DND-41 (cell line): ENCODE results near the gene ZNRF1.
"Not testable (repeated sequence)": the region's sequence is repeated elsewhere in the genome, so short reads cannot be mapped to it uniquely, and the experiment has no call there.

Experiments
- ATAC-seq: fragments of 200-7000 bp; cut with Tn5 transposase; 3 replicates; pipeline ENCODE4 v1.9.1; 2021; ENCODE audit warnings: low read depth; ENCODE audit not compliant: insufficient read depth
- DNase-seq: peaks from one replicate; pipeline ENCODE4 v3.0.0-alpha.2; 2020
- H2AFZ ChIP-seq: 2 replicates; pipeline ENCODE4 v1.6.0; 2012; ENCODE audit warnings: low read depth, low read length
- H3K27ac ChIP-seq: 2 replicates; pipeline ENCODE4 v1.5.1; 2012; ENCODE audit warnings: low read length, inconsistent platforms
- H3K27me3 ChIP-seq: fragments of 200-600 bp; sonication (generic); 2 replicates; pipeline ENCODE4 v1.6.0; 2012; ENCODE audit warnings: low read length, mild to moderate bottlenecking, inconsistent platforms; ENCODE audit not compliant: insufficient read depth, poor library complexity
- H3K36me3 ChIP-seq: 2 replicates; pipeline ENCODE4 v1.5.1; 2012; ENCODE audit warnings: low read length, inconsistent platforms; ENCODE audit not compliant: insufficient read depth
- H3K4me1 ChIP-seq: 2 replicates; pipeline ENCODE4 v1.5.1; 2012; ENCODE audit warnings: mild to moderate bottlenecking, low read length; ENCODE audit not compliant: insufficient read depth
- H3K4me2 ChIP-seq: 2 replicates; pipeline ENCODE4 v1.6.0; 2012; ENCODE audit warnings: mild to moderate bottlenecking, moderate library complexity, low read length, inconsistent platforms; ENCODE audit not compliant: insufficient read depth
- H3K4me3 ChIP-seq, 2 experiments: fragments of 200-600 bp in 1 of 2; shearing (Covaris generic) in 1 of 2; 2 replicates each; pipeline ENCODE4 v1.5.1; 2012 to 2016; ENCODE audit warnings: inconsistent platforms in 2 of 2, low read length in 2 of 2, mild to moderate bottlenecking in 2 of 2, low read depth in 1 of 2, moderate library complexity in 1 of 2
- H3K79me2 ChIP-seq: 2 replicates; pipeline ENCODE4 v1.6.0; 2012; ENCODE audit warnings: low read length, inconsistent platforms; ENCODE audit not compliant: insufficient read depth
- H3K9ac ChIP-seq: 2 replicates; pipeline ENCODE4 v1.6.0; 2012; ENCODE audit warnings: low read depth, mild to moderate bottlenecking, inconsistent platforms, low read length, moderate library complexity
- H3K9me3 ChIP-seq: 2 replicates; pipeline ENCODE4 v1.5.1; 2012; ENCODE audit warnings: low read length, moderate library complexity, mild to moderate bottlenecking, inconsistent platforms; ENCODE audit not compliant: insufficient read depth, severe bottlenecking
- H4K20me1 ChIP-seq: 2 replicates; pipeline ENCODE4 v1.6.0; 2012; ENCODE audit warnings: low read length; ENCODE audit not compliant: insufficient read depth
- CTCF ChIP-seq: IDR thresholded peaks from 2 replicates; pipeline ENCODE4 v1.5.1; 2012; ENCODE audit warnings: borderline replicate concordance, low read length, moderate library complexity, mild to moderate bottlenecking; ENCODE audit not compliant: poor library complexity, severe bottlenecking; ENCODE audit errors: extremely low read depth
- EZH2 ChIP-seq: IDR thresholded peaks from 3 replicates; pipeline ENCODE4 v1.6.1; 2012; ENCODE audit warnings: borderline replicate concordance, low read depth, mild to moderate bottlenecking, moderate library complexity, low read length, inconsistent platforms; ENCODE audit not compliant: severe bottlenecking

Gene ZNRF1

GRCh38 chr16:75011634-75012307 is 12.9 kb downstream of the ZNRF1 start:
- Histone ChIP-seq H3K9me3 (no peaks in the 10 kb centered on the region), H2AFZ (no peak overlapping the region), H3K9ac (no peak overlapping the region), H4K20me1 (peaks cover 76% of the 10 kb centered on the region), H3K4me2 (peak overlapping the region; percentile 26; the same call in 1 of the 2 replicates), H3K4me1 (peaks cover 57% of the 10 kb centered on the region), H3K4me3 (no peak overlapping the region), H3K27ac (peak overlapping the region; percentile 45), H3K36me3 (peaks cover 26% of the 10 kb centered on the region), H3K27me3 (no peaks in the 10 kb centered on the region), H3K79me2 (peaks cover 100% of the 10 kb centered on the region)
- DNase-seq (no peak), ATAC-seq (peak; percentile 28; the same call in 1 of the 3 replicates)
- TF ChIP-seq CTCF (no peak), EZH2 (no peak)

GRCh38 chr16:75012380-75013081 is 13.7 kb downstream of the ZNRF1 start:
- DNase-seq: no peak
- no peaks in the 10 kb centered on the region for H3K9me3 ChIP-seq
- peaks cover 30% of the 10 kb centered on the region for H3K36me3 ChIP-seq
- no peak overlapping the region for H3K4me3 ChIP-seq
- H3K27ac ChIP-seq: peak overlapping the region; percentile 45
- H3K4me2 ChIP-seq: peak overlapping the region; percentile 26; the same call in 1 of the 2 replicates
- H3K4me1 ChIP-seq: peaks cover 49% of the 10 kb centered on the region
- no peak overlapping the region for H2AFZ ChIP-seq
- no peak overlapping the region for H3K9ac ChIP-seq
- TF ChIP-seq EZH2 (no peak), CTCF (no peak)
- peaks cover 70% of the 10 kb centered on the region for H4K20me1 ChIP-seq
- no peaks in the 10 kb centered on the region for H3K27me3 ChIP-seq
- H3K79me2 ChIP-seq: peaks cover 100% of the 10 kb centered on the region
- ATAC-seq: peak; percentile 26; the same call in 1 of the 3 replicates

GRCh38 chr16:75013123-75013522 is 14.3 kb downstream of the ZNRF1 start:
- H3K4me1 ChIP-seq: peaks cover 44% of the 10 kb centered on the region
- H3K9me3 ChIP-seq, H3K4me2 ChIP-seq: not testable (repeated sequence)

GRCh38 chr16:75014318-75014717 is 15.5 kb downstream of the ZNRF1 start:
- Histone ChIP-seq H3K4me1 (peaks cover 36% of the 10 kb centered on the region), H3K27me3 (no peaks in the 10 kb centered on the region), H2AFZ (no peak overlapping the region), H3K4me2 (0 out of 2 replicates have a peak overlapping the region, but pooled peaks have one; percentile 0), H3K9me3 (peaks cover under 1% of the 10 kb centered on the region), H3K9ac (no peak overlapping the region), H4K20me1 (peaks cover 58% of the 10 kb centered on the region), H3K36me3 (peaks cover 36% of the 10 kb centered on the region), H3K79me2 (peaks cover 100% of the 10 kb centered on the region), H3K27ac (no peak overlapping the region), H3K4me3 (no peak overlapping the region)
- ATAC-seq: no peak
- TF ChIP-seq EZH2: no peak
- TF ChIP-seq CTCF: no peak
- no peak for DNase-seq

More at GRCh38 chr16:75013123-75013522, 14.3 kb downstream of the ZNRF1 start:
- not testable (repeated sequence) for H3K9ac ChIP-seq, ATAC-seq, H2AFZ ChIP-seq, DNase-seq, H3K4me3 ChIP-seq, H3K27me3 ChIP-seq
- Histone ChIP-seq H3K27ac (peak overlapping the region; percentile 45; the same call in 1 of the 2 replicates), H4K20me1 (peaks cover 68% of the 10 kb centered on the region), H3K36me3 (peaks cover 31% of the 10 kb centered on the region), H3K79me2 (peaks cover 100% of the 10 kb centered on the region)

GRCh38 chr16:75016451-75017081 is 17.7 kb downstream of the ZNRF1 start:
- not testable (repeated sequence) for H3K27ac ChIP-seq, ATAC-seq, H3K27me3 ChIP-seq, H3K4me2 ChIP-seq, H3K4me3 ChIP-seq, H2AFZ ChIP-seq, DNase-seq, H3K9ac ChIP-seq
- Histone ChIP-seq H3K36me3 (peaks cover 56% of the 10 kb centered on the region), H4K20me1 (peaks cover 43% of the 10 kb centered on the region), H3K79me2 (peaks cover 100% of the 10 kb centered on the region), H3K9me3 (peaks cover 19% of the 10 kb centered on the region), H3K4me1 (peaks cover 22% of the 10 kb centered on the region)
